Glutamatergic neuron (in vitro differentiated cells): ENCODE results near the gene SECTM1. TPM values are rescaled to one million over a fixed set of nuclear protein-coding genes. Genes with fewer than 3 reads are reported as not detected.
A peak's percentile ranks its signal among the peaks of the same experiment; 100 is the strongest.

ENCODE experiments used
- DNase-seq: peaks from one replicate; pipeline ENCODE4 v3.0.0; 2022
- H3K27ac Mint-ChIP-seq: one replicate; pipeline ENCODE4 v1.8.0; 2020; ENCODE audit warnings: mild to moderate bottlenecking, mixed read lengths, inconsistent platforms; ENCODE audit not compliant: unreplicated experiment
- H3K27me3 Mint-ChIP-seq: one replicate; pipeline ENCODE4 v1.8.0; 2020; ENCODE audit warnings: mild to moderate bottlenecking, moderate library complexity, mixed read lengths, inconsistent platforms; ENCODE audit not compliant: unreplicated experiment
- H3K36me3 Mint-ChIP-seq: one replicate; pipeline ENCODE4 v1.8.0; 2020; ENCODE audit warnings: mild to moderate bottlenecking, mixed read lengths, inconsistent platforms; ENCODE audit not compliant: unreplicated experiment
- H3K4me1 Mint-ChIP-seq: one replicate; pipeline ENCODE4 v1.8.0; 2020; ENCODE audit warnings: mild to moderate bottlenecking, low read depth, mixed read lengths, inconsistent platforms; ENCODE audit not compliant: unreplicated experiment
- H3K4me3 Mint-ChIP-seq: one replicate; pipeline ENCODE4 v1.8.0; 2020; ENCODE audit warnings: mild to moderate bottlenecking, mixed read lengths, inconsistent platforms; ENCODE audit not compliant: unreplicated experiment
- H3K9me3 Mint-ChIP-seq: one replicate; pipeline ENCODE4 v1.8.0; 2020; ENCODE audit warnings: mild to moderate bottlenecking, moderate library complexity, mixed read lengths, inconsistent platforms; ENCODE audit not compliant: unreplicated experiment
- CTCF ChIP-seq: fragments of 200-600 bp; sonication (generic); IDR thresholded peaks from one replicate; pipeline ENCODE4 v1.5.0; 2021; ENCODE audit not compliant: partially characterized antibody, unreplicated experiment
- total RNA-seq: library from RNA; stranded (reverse); fragmentation: NEBNext Ultra II Directional; extraction: Animal tissue kit (Norgen Biotek cat#: 25700); gene quantifications from one replicate; pipeline ENCODE4 v1.2.1, GENCODE V29; 2021; ENCODE audit not compliant: unreplicated experiment

SECTM1 gene
- total RNA-seq, 1 donor from 2014 or later: 0.29 TPM

GRCh38 chr17:82294064-82294773 is 39.3 kb downstream of the SECTM1 start:
- no peak for TF ChIP-seq CTCF
- Mint-ChIP-seq H3K27me3 (peaks cover 3% of the 10 kb centered on the region), H3K36me3 (no peaks in the 10 kb centered on the region), H3K27ac (peak overlapping the region; percentile 95), H3K9me3 (peaks cover 4% of the 10 kb centered on the region), H3K4me1 (peaks cover 2% of the 10 kb centered on the region), H3K4me3 (peak overlapping the region; percentile 87)
- no peak for DNase-seq

GRCh38 chr17:82292251-82293154 is 41.1 kb downstream of the SECTM1 start:
- TF ChIP-seq CTCF: no peak
- peak; percentile 94 for DNase-seq
- Mint-ChIP-seq H3K27me3 (peaks cover 5% of the 10 kb centered on the region), H3K27ac (peak overlapping the region; percentile 84), H3K9me3 (peaks cover 4% of the 10 kb centered on the region), H3K4me1 (no peaks in the 10 kb centered on the region), H3K4me3 (peak overlapping the region; percentile 86), H3K36me3 (no peaks in the 10 kb centered on the region)

GRCh38 chr17:82291582-82292250 is 41.9 kb downstream of the SECTM1 start:
- no peaks in the 10 kb centered on the region for H3K36me3 Mint-ChIP-seq
- peak overlapping the region; percentile 46 for H3K27ac Mint-ChIP-seq
- TF ChIP-seq CTCF: no peak
- peaks cover 5% of the 10 kb centered on the region for H3K27me3 Mint-ChIP-seq
- peak overlapping the region; percentile 72 for H3K4me3 Mint-ChIP-seq
- H3K4me1 Mint-ChIP-seq: no peaks in the 10 kb centered on the region
- DNase-seq: no peak
- H3K9me3 Mint-ChIP-seq: peaks cover 4% of the 10 kb centered on the region

- Mint-ChIP-seq H3K4me3 (no peak overlapping the region), H3K27me3 (peaks cover 3% of the 10 kb centered on the region), H3K9me3 (no peaks in the 10 kb centered on the region), H3K4me1 (peaks cover 3% of the 10 kb centered on the region), H3K27ac (no peak overlapping the region), H3K36me3 (no peaks in the 10 kb centered on the region)
- TF ChIP-seq CTCF: no peak
- DNase-seq: no peak
Observed at GRCh38 chr17:82287868-82288801, 45.4 kb downstream of the SECTM1 start.
